ENCODE results near the gene HIVEP3.

Gene HIVEP3

GRCh38 chr1:41687007-41687406, 231.7 kb downstream of the HIVEP3 start:
- H4K20me1 ChIP-seq (ENCODE audit: insufficient read depth, low read length) = no peaks in the 10 kb centered on the region
- no peaks in the 10 kb centered on the region for H3K27me3 ChIP-seq (ENCODE audit: insufficient read depth, low read length)
- H3K4me2 ChIP-seq (ENCODE audit: low read length) = no peak overlapping the region
- H3K9me3 ChIP-seq (ENCODE audit: low read length) = no peaks in the 10 kb centered on the region
- H3K9me2 ChIP-seq (ENCODE audit: low read depth, low read length) = no peaks in the 10 kb centered on the region
- no peak overlapping the region for H3K4me3 ChIP-seq (ENCODE audit: low read depth, low read length, poor library complexity, severe bottlenecking)
- no peak overlapping the region for H2AFZ ChIP-seq (ENCODE audit: low read length)
- H3K9ac ChIP-seq (ENCODE audit: low read length) = no peak overlapping the region
- H3F3A ChIP-seq (ENCODE audit: insufficient read depth, low read length) = no peaks in the 10 kb centered on the region
- no peak overlapping the region for H3K27ac ChIP-seq (ENCODE audit: low read depth, low read length, poor library complexity, severe bottlenecking)
- TF ChIP-seq EZH2 (IDR thresholded peaks at IDR 0.05; ENCODE audit: borderline replicate concordance, low read length) = no peak
- TF ChIP-seq, protein P1, sequence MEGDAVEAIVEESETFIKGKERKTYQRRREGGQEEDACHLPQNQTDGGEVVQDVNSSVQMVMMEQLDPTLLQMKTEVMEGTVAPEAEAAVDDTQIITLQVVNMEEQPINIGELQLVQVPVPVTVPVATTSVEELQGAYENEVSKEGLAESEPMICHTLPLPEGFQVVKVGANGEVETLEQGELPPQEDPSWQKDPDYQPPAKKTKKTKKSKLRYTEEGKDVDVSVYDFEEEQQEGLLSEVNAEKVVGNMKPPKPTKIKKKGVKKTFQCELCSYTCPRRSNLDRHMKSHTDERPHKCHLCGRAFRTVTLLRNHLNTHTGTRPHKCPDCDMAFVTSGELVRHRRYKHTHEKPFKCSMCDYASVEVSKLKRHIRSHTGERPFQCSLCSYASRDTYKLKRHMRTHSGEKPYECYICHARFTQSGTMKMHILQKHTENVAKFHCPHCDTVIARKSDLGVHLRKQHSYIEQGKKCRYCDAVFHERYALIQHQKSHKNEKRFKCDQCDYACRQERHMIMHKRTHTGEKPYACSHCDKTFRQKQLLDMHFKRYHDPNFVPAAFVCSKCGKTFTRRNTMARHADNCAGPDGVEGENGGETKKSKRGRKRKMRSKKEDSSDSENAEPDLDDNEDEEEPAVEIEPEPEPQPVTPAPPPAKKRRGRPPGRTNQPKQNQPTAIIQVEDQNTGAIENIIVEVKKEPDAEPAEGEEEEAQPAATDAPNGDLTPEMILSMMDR (IDR thresholded peaks at IDR 0.05; ENCODE audit: low read length) = no peak
- no peaks in the 10 kb centered on the region; the same call in 1 of the 2 replicates for H3K36me3 ChIP-seq (ENCODE audit: insufficient read depth, low read length)
- no peaks in the 10 kb centered on the region for H3K79me2 ChIP-seq (ENCODE audit: insufficient read depth, low read length)
- H3K4me1 ChIP-seq (ENCODE audit: insufficient read depth, low read length, severe bottlenecking) = peaks cover 10% of the 10 kb centered on the region

- H3K9me2 ChIP-seq (ENCODE audit: low read depth, low read length) = no peaks in the 10 kb centered on the region
- H3K79me2 ChIP-seq (ENCODE audit: insufficient read depth, low read length) = no peaks in the 10 kb centered on the region
- no peak overlapping the region for H3K4me2 ChIP-seq (ENCODE audit: low read length)
- peaks cover 12% of the 10 kb centered on the region for H3K4me1 ChIP-seq (ENCODE audit: insufficient read depth, low read length, severe bottlenecking)
- no peaks in the 10 kb centered on the region for H3K27me3 ChIP-seq (ENCODE audit: insufficient read depth, low read length)
- H2AFZ ChIP-seq (ENCODE audit: low read length) = no peak overlapping the region
- no peaks in the 10 kb centered on the region for H4K20me1 ChIP-seq (ENCODE audit: insufficient read depth, low read length)
- no peaks in the 10 kb centered on the region for H3F3A ChIP-seq (ENCODE audit: insufficient read depth, low read length)
- no peaks in the 10 kb centered on the region for H3K9me3 ChIP-seq (ENCODE audit: low read length)
- no peak overlapping the region for H3K4me3 ChIP-seq (ENCODE audit: low read depth, low read length, poor library complexity, severe bottlenecking)
- no peaks in the 10 kb centered on the region; the same call in 1 of the 2 replicates for H3K36me3 ChIP-seq (ENCODE audit: insufficient read depth, low read length)
- H3K27ac ChIP-seq (ENCODE audit: low read depth, low read length, poor library complexity, severe bottlenecking) = no peak overlapping the region
- no peak overlapping the region for H3K9ac ChIP-seq (ENCODE audit: low read length)
- TF ChIP-seq, protein P1 (IDR thresholded peaks at IDR 0.05; ENCODE audit: low read length) = no peak
- TF ChIP-seq EZH2 (IDR thresholded peaks at IDR 0.05; ENCODE audit: borderline replicate concordance, low read length) = no peak
Observed at GRCh38 chr1:41683681-41684500, 234.8 kb downstream of the HIVEP3 start.

GRCh38 chr1:41682845-41683625, 235.7 kb downstream of the HIVEP3 start:
- Histone ChIP-seq H3K27ac (ENCODE audit: low read depth, low read length, poor library complexity, severe bottlenecking) (no peak overlapping the region), H4K20me1 (ENCODE audit: insufficient read depth, low read length) (no peaks in the 10 kb centered on the region), H3K4me3 (ENCODE audit: low read depth, low read length, poor library complexity, severe bottlenecking) (no peak overlapping the region), H3K9me2 (ENCODE audit: low read depth, low read length) (no peaks in the 10 kb centered on the region), H3K4me2 (ENCODE audit: low read length) (no peak overlapping the region), H2AFZ (ENCODE audit: low read length) (no peak overlapping the region), H3F3A (ENCODE audit: insufficient read depth, low read length) (no peaks in the 10 kb centered on the region), H3K4me1 (ENCODE audit: insufficient read depth, low read length, severe bottlenecking) (peaks cover 21% of the 10 kb centered on the region), H3K36me3 (ENCODE audit: insufficient read depth, low read length) (no peaks in the 10 kb centered on the region; the same call in 1 of the 2 replicates), H3K9ac (ENCODE audit: low read length) (no peak overlapping the region), H3K27me3 (ENCODE audit: insufficient read depth, low read length) (no peaks in the 10 kb centered on the region), H3K9me3 (ENCODE audit: low read length) (no peaks in the 10 kb centered on the region), H3K79me2 (ENCODE audit: insufficient read depth, low read length) (no peaks in the 10 kb centered on the region)
- TF ChIP-seq, protein P1 (IDR thresholded peaks at IDR 0.05; ENCODE audit: low read length) = no peak
- no peak for TF ChIP-seq EZH2 (IDR thresholded peaks at IDR 0.05; ENCODE audit: borderline replicate concordance, low read length)

All from OCI-LY1 (cell line).